Effector memory CD4-positive, alpha-beta T cell (primary cell): ENCODE results near the gene ACTR6.
"Not testable (repeated sequence)": the region's sequence is repeated elsewhere in the genome, so short reads cannot be mapped to it uniquely, and the experiment has no call there.

Experiments
- DNase-seq, 3 donors: peaks; one replicate each; pipeline ENCODE4 v3.0.0-alpha.2; 2020
- H3K27ac ChIP-seq: 2 replicates; pipeline ENCODE4 v1.7.0; 2013; ENCODE audit warnings: mild to moderate bottlenecking, low read length, moderate library complexity; ENCODE audit not compliant: insufficient read depth, poor library complexity, severe bottlenecking
- H3K27me3 ChIP-seq: replicated peaks from 2 replicates; pipeline ENCODE4 v1.7.0; 2013; ENCODE audit warnings: mild to moderate bottlenecking, low read length; ENCODE audit not compliant: insufficient read depth, control insufficient read depth, poor library complexity, severe bottlenecking
- H3K36me3 ChIP-seq: 2 replicates; pipeline ENCODE4 v1.7.0; 2013; ENCODE audit warnings: mild to moderate bottlenecking, low read length, moderate library complexity; ENCODE audit not compliant: control insufficient read depth, insufficient read depth
- H3K4me1 ChIP-seq: 2 replicates; pipeline ENCODE4 v1.7.0; 2013; ENCODE audit warnings: low read length, mild to moderate bottlenecking; ENCODE audit not compliant: control insufficient read depth, insufficient read depth, poor library complexity, severe bottlenecking
- H3K4me3 ChIP-seq: 2 replicates; pipeline ENCODE4 v1.7.0; 2013; ENCODE audit warnings: low read length, low read depth, mild to moderate bottlenecking; ENCODE audit not compliant: insufficient read depth, poor library complexity, severe bottlenecking
- H3K9me3 ChIP-seq: 2 replicates; pipeline ENCODE4 v1.7.0; 2013; ENCODE audit warnings: mild to moderate bottlenecking, low read length, moderate library complexity; ENCODE audit not compliant: control insufficient read depth

ACTR6 gene

DNA sequence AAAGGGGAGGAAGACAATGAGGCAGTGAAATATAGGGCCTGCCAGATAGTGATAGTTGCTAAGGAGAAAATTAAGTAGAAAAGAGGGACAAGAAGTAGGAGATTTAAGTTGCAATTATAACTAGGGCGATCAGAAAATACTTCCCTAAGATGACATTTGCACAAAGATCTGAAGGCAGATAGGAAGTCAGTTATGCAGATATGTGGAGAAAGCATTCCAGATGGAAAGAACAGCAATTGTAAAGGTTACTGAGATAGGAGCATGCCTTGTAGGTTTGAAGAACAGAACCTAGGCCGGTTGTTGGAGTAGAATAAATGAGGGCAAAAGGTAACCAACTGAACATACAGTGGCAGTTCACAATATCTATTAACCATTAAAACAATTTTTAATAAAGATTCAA, 21.4 kb upstream of the ACTR6 start:
- no peak overlapping the region for H3K27ac ChIP-seq
- H3K4me3 ChIP-seq, result no peak overlapping the region
- H3K4me1 ChIP-seq, result no peaks in the 10 kb centered on the region
- no peak for DNase-seq
- peaks cover 4% of the 10 kb centered on the region for H3K36me3 ChIP-seq
- no peaks in the 10 kb centered on the region for H3K27me3 ChIP-seq
- H3K9me3 ChIP-seq, result no peaks in the 10 kb centered on the region

DNA sequence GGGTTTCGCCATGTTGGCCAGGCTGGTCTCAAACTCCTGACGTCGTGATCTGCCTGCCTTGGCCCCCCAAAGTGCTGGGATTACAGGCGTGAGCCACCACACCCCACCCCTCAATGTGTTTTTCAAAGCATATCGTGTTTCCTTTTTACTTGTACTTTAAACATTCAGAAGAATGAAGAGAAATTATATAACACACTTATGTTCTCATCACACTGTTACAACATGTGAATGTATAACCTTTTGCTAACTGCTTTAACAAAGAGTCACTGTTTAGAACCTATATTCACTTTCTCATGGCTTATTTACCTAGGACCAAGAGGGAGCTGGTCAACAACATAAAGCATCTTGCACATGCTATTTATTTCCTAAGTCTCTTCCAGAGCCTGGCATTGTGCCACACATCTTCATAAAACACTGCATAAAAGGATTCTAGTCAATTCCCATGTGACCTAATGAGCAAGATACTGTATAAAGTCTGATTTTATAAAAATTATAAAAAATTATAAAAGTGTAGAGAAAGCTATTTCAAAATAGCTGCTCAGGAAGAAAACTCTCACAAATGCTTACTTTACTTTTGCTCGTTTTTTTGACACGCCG, 16.0 kb upstream of the ACTR6 start:
- H3K4me1 ChIP-seq, result no peaks in the 10 kb centered on the region
- no peak overlapping the region for H3K27ac ChIP-seq
- peaks cover 3% of the 10 kb centered on the region for H3K36me3 ChIP-seq
- H3K9me3 ChIP-seq, result no peaks in the 10 kb centered on the region
- no peaks in the 10 kb centered on the region for H3K27me3 ChIP-seq
- no peak for DNase-seq
- no peak overlapping the region for H3K4me3 ChIP-seq

DNA sequence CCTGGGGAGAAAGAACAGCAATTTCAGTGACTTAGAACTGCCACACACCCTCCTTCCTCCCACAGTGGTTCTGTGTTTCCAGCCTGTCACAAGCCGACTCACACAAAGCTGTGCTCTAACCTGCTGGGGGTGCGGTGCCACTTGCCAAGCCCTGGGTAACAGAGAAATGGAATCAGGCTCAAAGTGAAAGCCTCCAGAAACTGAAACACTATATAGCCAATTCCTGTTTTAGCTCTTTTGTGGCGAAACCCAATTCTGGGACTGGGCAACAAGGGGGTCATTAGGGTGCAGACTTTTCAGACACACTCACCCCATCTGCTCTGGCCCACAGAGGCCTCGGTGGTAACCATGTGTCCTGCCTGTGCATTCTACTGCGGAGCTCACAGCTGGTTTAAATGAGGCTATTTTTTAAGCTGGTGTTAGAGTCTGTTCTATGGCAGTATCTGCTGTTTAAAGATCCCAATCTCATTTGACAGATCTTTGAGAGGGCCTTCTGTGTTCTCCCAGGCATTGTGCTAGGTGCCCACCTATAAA, 15.2 kb upstream of the ACTR6 start:
- H3K4me1 ChIP-seq, result no peaks in the 10 kb centered on the region
- H3K4me3 ChIP-seq, result no peak overlapping the region
- H3K36me3 ChIP-seq, result peaks cover 3% of the 10 kb centered on the region
- no peak overlapping the region for H3K27ac ChIP-seq
- DNase-seq, result no peak
- H3K27me3 ChIP-seq, result no peaks in the 10 kb centered on the region
- H3K9me3 ChIP-seq, result no peaks in the 10 kb centered on the region

DNA sequence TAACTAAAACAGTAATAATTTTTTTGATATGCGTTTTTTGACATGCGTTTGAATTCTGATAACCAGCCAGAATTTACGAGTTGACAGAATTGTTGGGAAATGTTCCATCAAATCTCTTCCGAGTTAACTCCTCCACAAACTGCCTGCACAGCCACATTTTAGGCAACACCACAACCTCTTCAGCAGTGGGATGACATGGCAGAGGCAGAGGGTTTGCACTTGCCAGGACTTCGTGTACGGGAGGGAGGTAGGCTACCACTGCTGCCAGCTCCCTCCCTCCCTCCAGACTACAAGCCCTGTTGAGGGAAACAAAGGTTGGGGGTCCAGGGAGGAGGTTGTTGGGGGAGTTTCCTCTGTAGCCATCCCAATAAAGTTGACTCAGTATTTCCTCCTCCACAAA, 14.5 kb upstream of the ACTR6 start:
- no peak overlapping the region for H3K27ac ChIP-seq
- H3K36me3 ChIP-seq, result peaks cover 3% of the 10 kb centered on the region
- no peaks in the 10 kb centered on the region for H3K9me3 ChIP-seq
- DNase-seq, result no peak
- H3K27me3 ChIP-seq, result no peaks in the 10 kb centered on the region
- H3K4me1 ChIP-seq, result no peaks in the 10 kb centered on the region
- no peak overlapping the region for H3K4me3 ChIP-seq

DNA sequence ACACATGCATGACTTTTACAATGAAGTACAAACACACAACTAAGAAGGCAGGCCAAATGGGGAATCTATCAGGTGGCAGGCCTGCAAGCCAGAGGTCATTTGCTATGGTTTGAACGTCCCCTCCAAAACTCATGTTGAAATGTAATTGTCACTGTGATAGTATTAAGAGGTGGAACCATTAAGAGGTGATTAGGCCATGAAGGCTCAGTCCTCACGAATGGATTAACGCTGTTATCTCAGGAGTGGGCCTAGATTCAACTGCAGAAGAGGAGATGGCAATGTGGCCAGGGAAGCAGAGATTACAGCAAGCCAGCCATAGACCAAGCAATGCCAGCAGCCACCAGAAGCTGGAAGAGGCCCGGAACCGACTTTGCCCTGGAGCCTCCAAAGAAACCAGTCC, 13.5 kb upstream of the ACTR6 start:
- no peaks in the 10 kb centered on the region for H3K9me3 ChIP-seq
- no peak for DNase-seq
- no peak overlapping the region for H3K27ac ChIP-seq
- H3K27me3 ChIP-seq, result no peaks in the 10 kb centered on the region
- H3K4me1 ChIP-seq, result no peaks in the 10 kb centered on the region
- H3K36me3 ChIP-seq, result peaks cover 3% of the 10 kb centered on the region
- H3K4me3 ChIP-seq, result no peak overlapping the region

DNA sequence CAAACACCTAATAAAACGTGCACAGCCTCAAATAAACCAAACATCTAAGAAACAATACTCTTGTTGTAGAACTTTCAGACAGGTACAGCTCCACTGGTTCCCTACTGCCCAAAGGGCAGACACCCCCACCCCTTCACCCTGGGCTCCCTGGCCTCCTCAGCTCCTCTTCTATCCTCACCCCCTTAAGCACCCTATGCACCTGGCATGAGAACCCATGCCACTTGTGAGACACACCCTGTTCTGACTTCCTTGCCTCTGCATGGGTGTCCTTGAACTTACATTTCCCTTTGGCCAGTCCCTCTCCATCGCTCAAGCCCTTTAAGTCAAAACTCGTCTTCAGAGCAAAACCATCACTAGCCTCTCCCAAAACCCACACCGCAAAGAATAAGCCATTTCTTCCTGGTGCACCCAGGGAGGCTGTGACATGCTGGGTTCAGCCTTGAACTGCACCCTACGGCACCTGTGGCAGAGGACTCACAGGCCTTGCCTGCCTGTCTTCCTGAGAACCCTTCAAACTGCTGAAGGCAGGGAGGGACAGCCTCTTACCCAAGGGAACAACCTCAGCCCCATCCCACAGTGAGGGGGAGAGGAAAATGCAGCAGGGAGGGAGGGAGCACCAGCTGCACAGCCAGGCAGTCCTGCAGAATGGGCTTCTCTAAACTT, 12.6 kb upstream of the ACTR6 start:
- Histone ChIP-seq H3K4me3 (no peak overlapping the region), H3K27ac (no peak overlapping the region), H3K9me3 (no peaks in the 10 kb centered on the region), H3K27me3 (no peaks in the 10 kb centered on the region), H3K36me3 (peaks cover 3% of the 10 kb centered on the region), H3K4me1 (no peaks in the 10 kb centered on the region)
- no peak for DNase-seq

DNA sequence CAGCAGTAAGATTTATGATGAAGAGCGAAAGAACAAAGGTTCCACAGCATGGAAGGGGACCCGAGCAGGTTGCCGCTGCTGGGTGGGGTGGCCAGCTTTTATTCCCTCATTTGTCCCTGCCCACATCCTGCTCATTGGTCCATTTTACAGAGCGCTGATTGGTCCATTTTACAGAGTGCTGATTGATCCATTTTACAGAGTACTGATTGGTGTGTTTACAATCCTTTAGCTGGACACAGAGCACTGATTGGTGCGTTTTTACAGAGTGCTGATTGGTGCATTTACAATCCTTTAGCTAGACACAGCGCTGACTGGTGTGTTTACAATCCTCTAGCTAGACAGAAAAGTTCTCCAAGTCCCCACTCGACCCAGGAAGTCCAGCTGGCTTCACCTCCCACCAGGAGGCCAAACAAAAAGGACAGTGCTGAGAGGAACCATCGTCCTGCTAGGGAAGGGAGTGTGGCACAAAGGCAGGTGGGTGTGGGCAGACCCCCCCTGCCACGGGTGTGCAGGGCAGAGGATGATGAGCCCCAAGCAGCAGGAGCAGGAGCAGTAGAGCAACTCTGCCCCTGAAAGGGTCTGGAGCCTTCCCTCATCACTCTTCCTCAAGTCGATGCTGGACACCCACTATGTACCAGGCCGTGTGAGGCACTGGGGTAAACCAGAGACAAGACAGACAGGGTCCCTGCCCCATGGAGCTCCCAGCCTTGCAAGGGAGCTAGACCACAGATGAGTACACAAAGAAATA, 11.6 kb upstream of the ACTR6 start:
- H3K9me3 ChIP-seq, H3K4me3 ChIP-seq, DNase-seq: not testable (repeated sequence)

DNA sequence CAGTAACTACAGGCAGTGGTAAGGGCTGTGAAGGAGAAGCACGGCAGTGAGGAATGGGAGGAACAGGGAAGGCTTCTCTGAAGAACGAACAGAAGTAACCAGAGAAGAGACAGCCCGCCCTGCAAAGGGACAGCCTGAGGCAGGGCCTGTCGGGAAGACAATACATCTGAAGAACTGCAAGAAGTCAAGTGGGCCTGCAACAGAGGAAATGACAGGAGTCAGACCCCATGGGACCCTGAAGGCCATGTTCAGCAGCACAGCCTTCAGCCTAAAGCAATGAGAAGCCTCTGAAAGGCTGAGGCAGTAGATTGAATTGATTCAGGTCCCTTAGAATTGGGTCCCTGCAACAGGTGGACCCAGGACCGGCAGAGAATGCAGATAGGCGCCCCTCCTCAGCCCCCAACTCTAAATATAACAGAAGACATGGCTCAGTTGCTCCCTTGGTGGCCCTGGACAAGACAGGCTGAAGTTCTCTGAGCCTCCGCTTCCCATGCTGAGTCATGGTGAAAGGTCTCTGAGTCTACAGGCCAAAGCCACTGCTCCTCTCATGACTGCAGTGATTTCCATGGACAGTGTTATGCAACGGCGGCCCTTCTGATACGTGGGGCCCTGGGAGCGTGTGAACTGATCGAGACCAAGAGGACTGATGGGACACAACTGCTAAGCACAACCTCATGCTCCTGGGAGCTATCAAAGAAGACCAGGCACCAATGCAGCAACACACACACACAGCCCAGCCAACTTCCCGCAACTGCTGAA, 10.8 kb upstream of the ACTR6 start:
- Histone ChIP-seq H3K27me3 (no peaks in the 10 kb centered on the region), H3K36me3 (peaks cover 3% of the 10 kb centered on the region), H3K4me3 (no peak overlapping the region), H3K27ac (no peak overlapping the region), H3K9me3 (no peaks in the 10 kb centered on the region), H3K4me1 (no peaks in the 10 kb centered on the region)
- no peak for DNase-seq

More for the DNA sequence above, 11.6 kb upstream of the ACTR6 start:
- H3K27ac ChIP-seq, H3K27me3 ChIP-seq, H3K4me1 ChIP-seq, H3K36me3 ChIP-seq: not testable (repeated sequence)

DNA sequence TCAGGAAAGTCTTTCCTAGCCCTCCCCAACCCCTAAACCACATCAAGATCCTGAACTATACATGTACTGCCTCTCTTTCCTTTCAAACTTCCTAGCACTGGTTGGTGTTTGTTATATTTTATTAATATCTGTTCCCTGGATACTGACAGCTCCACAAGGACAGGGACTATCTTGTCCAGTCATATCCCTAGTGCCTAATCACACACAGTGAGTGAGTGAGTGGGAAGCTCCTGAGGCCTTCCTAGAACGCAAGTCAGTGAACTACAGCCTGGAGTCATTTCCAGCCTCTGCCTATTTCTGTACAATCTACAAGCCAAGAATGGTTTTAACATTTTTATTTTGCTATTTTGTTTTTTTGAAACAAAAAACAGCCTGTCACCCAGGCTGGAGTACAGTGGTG, 7.5 kb upstream of the ACTR6 start:
- peaks cover 3% of the 10 kb centered on the region for H3K36me3 ChIP-seq
- no peak overlapping the region for H3K27ac ChIP-seq
- no peaks in the 10 kb centered on the region for H3K4me1 ChIP-seq
- no peaks in the 10 kb centered on the region for H3K9me3 ChIP-seq
- H3K27me3 ChIP-seq, result no peaks in the 10 kb centered on the region
- DNase-seq, result no peak
- no peak overlapping the region for H3K4me3 ChIP-seq
